GM23338 (cell line): ENCODE data around the gene GPR142. TPM values are rescaled to one million over a fixed set of nuclear protein-coding genes. Genes with fewer than 3 reads are reported as not detected.

Experiments used
- ATAC-seq: fragments of 200-7000 bp; cut with Tn5 transposase; 3 replicates; pipeline ENCODE4 v1.9.1; 2020
- DNase-seq: peaks from one replicate; pipeline ENCODE4 v3.0.0-alpha.2; 2015; ENCODE audit warnings: low spot score
- H2AFZ ChIP-seq: fragments of 200-600 bp; sonication (generic); 2 replicates; pipeline ENCODE4 v1.8.0; 2016; ENCODE audit warnings: antibody characterized with exemption, mild to moderate bottlenecking, moderate library complexity
- H3F3A ChIP-seq: fragments of 200-600 bp; sonication (generic); replicated peaks from 2 replicates; pipeline ENCODE4 v1.8.0; 2017; ENCODE audit warnings: antibody characterized with exemption, mixed run types, low read depth
- H3K27ac ChIP-seq: fragments of 200-600 bp; sonication (generic); 2 replicates; pipeline ENCODE4 v1.6.1; 2016; ENCODE audit warnings: low read depth
- H3K27me3 ChIP-seq: fragments of 200-600 bp; sonication (generic); 2 replicates; pipeline ENCODE4 v1.8.0; 2016; ENCODE audit warnings: mild to moderate bottlenecking, mixed run types, moderate library complexity; ENCODE audit not compliant: insufficient read depth
- H3K36me3 ChIP-seq: fragments of 200-600 bp; sonication (generic); 2 replicates; pipeline ENCODE4 v1.8.0; 2016; ENCODE audit warnings: mild to moderate bottlenecking; ENCODE audit not compliant: insufficient read depth
- H3K4me1 ChIP-seq: fragments of 200-600 bp; sonication (generic); 2 replicates; pipeline ENCODE4 v1.8.0; 2016; ENCODE audit warnings: mild to moderate bottlenecking, moderate library complexity; ENCODE audit not compliant: insufficient read depth
- H3K4me2 ChIP-seq: fragments of 200-600 bp; sonication (generic); 2 replicates; pipeline ENCODE4 v1.7.1; 2017; ENCODE audit warnings: mixed run types
- H3K4me3 ChIP-seq: fragments of 200-600 bp; sonication (generic); 2 replicates; pipeline ENCODE4 v1.6.1; 2016; ENCODE audit warnings: mixed run types
- H3K79me2 ChIP-seq: fragments of 200-600 bp; sonication (generic); replicated peaks from 2 replicates; pipeline ENCODE4 v1.8.0; 2017; ENCODE audit warnings: mild to moderate bottlenecking; ENCODE audit not compliant: insufficient read depth
- H3K9me2 ChIP-seq: fragments of 200-600 bp; sonication (generic); 2 replicates; pipeline ENCODE4 v1.8.0; 2017; ENCODE audit not compliant: insufficient read depth
- H4K20me1 ChIP-seq: fragments of 200-600 bp; sonication (generic); replicated peaks from 2 replicates; pipeline ENCODE4 v1.8.0; 2017; ENCODE audit warnings: mild to moderate bottlenecking; ENCODE audit not compliant: insufficient read depth
- H3K27ac Mint-ChIP-seq: 2 replicates; pipeline ENCODE4 v1.8.0; 2020; ENCODE audit warnings: inconsistent platforms, mild to moderate bottlenecking, moderate library complexity, mixed read lengths
- H3K27me3 Mint-ChIP-seq: 3 replicates; pipeline ENCODE4 v1.8.0; 2022; ENCODE audit warnings: low read depth, mild to moderate bottlenecking, moderate library complexity, mixed read lengths, inconsistent platforms; ENCODE audit not compliant: insufficient read depth, poor library complexity
- H3K36me3 Mint-ChIP-seq: 3 replicates; pipeline ENCODE4 v1.8.0; 2021; ENCODE audit warnings: low read depth, mild to moderate bottlenecking, inconsistent platforms, moderate library complexity, mixed read lengths
- H3K4me1 Mint-ChIP-seq: 3 replicates; pipeline ENCODE4 v1.8.0; 2020; ENCODE audit warnings: mild to moderate bottlenecking, inconsistent platforms, mixed read lengths
- H3K4me3 Mint-ChIP-seq: 3 replicates; pipeline ENCODE4 v1.8.0; 2021; ENCODE audit warnings: moderate library complexity, mild to moderate bottlenecking, inconsistent platforms, mixed read lengths
- H3K9me3 Mint-ChIP-seq: 3 replicates; pipeline ENCODE4 v1.8.0; 2020; ENCODE audit warnings: moderate library complexity, mild to moderate bottlenecking, inconsistent platforms, mixed read lengths
- CREB1 ChIP-seq: fragments of 250-450 bp; sonication (Bioruptor Pico); IDR thresholded peaks from 2 replicates; pipeline ENCODE4 v1.5.0; 2020; ENCODE audit warnings: low read depth, mild to moderate bottlenecking, moderate library complexity
- ETS1 ChIP-seq: IDR thresholded peaks from 2 replicates; pipeline ENCODE4 v1.6.1; 2016; ENCODE audit warnings: antibody characterized with exemption
- JUNB ChIP-seq: IDR thresholded peaks from one replicate; pipeline ENCODE4 v1.6.1; 2016; ENCODE audit warnings: antibody characterized with exemption; ENCODE audit not compliant: unreplicated experiment
- POLR2AphosphoS5 ChIP-seq: IDR thresholded peaks from 2 replicates; pipeline ENCODE4 v1.6.1; 2016; ENCODE audit warnings: antibody characterized with exemption, low read depth
- STAT1 ChIP-seq: IDR thresholded peaks from one replicate; pipeline ENCODE4 v1.6.1; 2016; ENCODE audit warnings: antibody characterized with exemption; ENCODE audit not compliant: unreplicated experiment
- ZNF114 ChIP-seq: fragments of 250-450 bp; sonication (Bioruptor Pico); IDR thresholded peaks from 2 replicates; pipeline ENCODE4 v1.5.0; 2020; ENCODE audit warnings: mild to moderate bottlenecking, moderate library complexity
- ZNF462 ChIP-seq: fragments of 250-450 bp; sonication (Bioruptor Pico); IDR thresholded peaks from 2 replicates; pipeline ENCODE4 v1.5.0; 2020; ENCODE audit warnings: mild to moderate bottlenecking, moderate library complexity
- polyA plus RNA-seq: library from polyadenylated mRNA; unstranded; fragments of >200 nt; fragmentation: Nextera tagmentation; extraction: Ambion mirVana; gene quantifications from 2 replicates; pipeline ENCODE4 v1.2.1, GENCODE V29; 2016
- total RNA-seq: library from RNA; depleted of rRNA; stranded (reverse); fragments of >200 nt; shearing (Covaris generic); gene quantifications from 2 replicates; pipeline ENCODE4 v1.2.3, GENCODE V29; 2014

Gene GPR142
- total and polyA plus RNA-seq, 2 experiments from 2014 or later: not detected

- peaks cover 20% of the 10 kb centered on the region for H3K4me1 Mint-ChIP-seq
- Histone ChIP-seq H3K4me3 (no peak overlapping the region), H3K4me1 (no peaks in the 10 kb centered on the region; the same call in 1 of the 2 replicates), H3K27me3 (no peaks in the 10 kb centered on the region), H3K27ac (no peak overlapping the region), H3K36me3 (no peaks in the 10 kb centered on the region), H2AFZ (no peak overlapping the region), H3K4me2 (no peak overlapping the region), H4K20me1 (no peaks in the 10 kb centered on the region), H3K9me2 (no peaks in the 10 kb centered on the region), H3F3A (no peaks in the 10 kb centered on the region), H3K79me2 (no peaks in the 10 kb centered on the region)
- peaks cover 6% of the 10 kb centered on the region for H3K27me3 Mint-ChIP-seq
- DNase-seq (no peak), ATAC-seq (no peak)
- H3K27ac Mint-ChIP-seq: no peak overlapping the region
- TF ChIP-seq ZNF462 (CRISPR knock-in tag) (no peak), JUNB (no peak), ETS1 (no peak), ZNF114 (no peak), CREB1 (CRISPR knock-in tag) (no peak), STAT1 (no peak), POLR2AphosphoS5 (no peak)
- no peaks in the 10 kb centered on the region; the same call in 2 of the 3 replicates for H3K9me3 Mint-ChIP-seq
- no peaks in the 10 kb centered on the region for H3K36me3 Mint-ChIP-seq
- H3K4me3 Mint-ChIP-seq: no peak overlapping the region
Observed at GRCh38 chr17:74336307-74336706, 31.0 kb upstream of the GPR142 start.
